AG04449 (cell line): ENCODE results near the gene VAMP8.
A peak's percentile ranks its signal among the peaks of the same experiment; 100 is the strongest.

Experiments used
- CTCF ChIA-PET: fragments of 350-600 bp; formaldehyde crosslinking; extraction: SDS; loops from one replicate; lab custom pipeline; 2021; ENCODE audit warnings: antibody characterized with exemption; lab: Yijun Ruan, JAX
- POLR2A ChIA-PET: fragments of 400-600, 350-600 bp; formaldehyde crosslinking; extraction: SDS; loops from one replicate; lab custom pipeline; 2020; ENCODE audit warnings: antibody characterized with exemption, inconsistent platforms; lab: Yijun Ruan, JAX
- DNase-seq: peaks from one replicate; pipeline ENCODE4 v3.0.0-alpha.2; 2010; ENCODE audit warnings: low read depth, low spot score
- H3K4me3 ChIP-seq: 2 replicates; pipeline ENCODE4 v1.5.1; 2011; ENCODE audit warnings: low read depth, mild to moderate bottlenecking, control low read depth, low read length
- TF ChIP-seq, protein P1 (sequence below): IDR thresholded peaks from one replicate; pipeline ENCODE4 v1.5.1; 2011; ENCODE audit warnings: mild to moderate bottlenecking, moderate library complexity, low read length, control low read depth, inconsistent platforms; ENCODE audit not compliant: insufficient read depth; ENCODE audit errors: missing control alignments

The VAMP8 gene

DNA sequence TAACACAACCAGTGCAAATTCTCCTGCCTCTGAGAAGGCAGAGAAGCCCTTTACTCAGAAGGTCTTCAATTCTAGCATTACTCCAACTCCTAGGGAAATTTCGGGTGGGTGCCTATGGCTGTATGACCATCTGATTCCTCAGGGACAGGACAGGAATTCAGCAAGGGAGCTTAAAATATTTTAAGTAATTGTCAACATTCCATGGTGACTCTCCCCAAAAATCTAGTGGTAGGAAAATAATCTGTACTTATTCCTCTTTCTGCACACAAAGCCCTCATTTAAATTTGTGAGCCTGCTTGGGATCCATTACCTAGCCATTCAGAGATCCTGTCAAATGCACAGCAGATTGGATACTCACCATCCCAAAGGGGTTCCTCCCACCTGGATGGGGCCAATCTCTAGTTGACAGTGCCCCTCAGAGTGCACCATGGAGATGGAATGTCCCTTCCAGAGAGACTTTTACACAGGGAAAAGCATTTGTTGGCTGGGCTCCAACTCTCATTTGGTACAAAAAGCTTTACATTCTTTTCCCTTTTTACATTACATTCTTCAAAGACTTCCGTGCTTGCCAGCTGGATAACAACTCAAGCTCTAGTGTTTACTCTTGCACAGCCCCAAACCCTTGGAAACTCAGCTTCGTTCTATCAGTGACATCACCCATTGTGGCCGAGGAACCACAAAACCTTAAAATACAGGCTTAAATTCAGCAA lies 28.2 kb downstream of the VAMP8 start:
- H3K4me3 ChIP-seq: no peak overlapping the region
- ChIA-PET CTCF (interaction anchor here (0.8 to 3.2 kb wide), 8 partner anchors 10 to 185 kb away, joined by 3 to 15 read pairs (median 6); partner anchors contain the start of genes MAT2A and RNF181), POLR2A (interaction anchor here (0.6 to 2.8 kb wide), 6 partner anchors 10 to 187 kb away, joined by 3 to 11 read pairs (median 4); partner anchors contain the start of genes MAT2A, RNF181 and SH2D6)
- peak; percentile 70 for DNase-seq
- TF ChIP-seq, protein P1, sequence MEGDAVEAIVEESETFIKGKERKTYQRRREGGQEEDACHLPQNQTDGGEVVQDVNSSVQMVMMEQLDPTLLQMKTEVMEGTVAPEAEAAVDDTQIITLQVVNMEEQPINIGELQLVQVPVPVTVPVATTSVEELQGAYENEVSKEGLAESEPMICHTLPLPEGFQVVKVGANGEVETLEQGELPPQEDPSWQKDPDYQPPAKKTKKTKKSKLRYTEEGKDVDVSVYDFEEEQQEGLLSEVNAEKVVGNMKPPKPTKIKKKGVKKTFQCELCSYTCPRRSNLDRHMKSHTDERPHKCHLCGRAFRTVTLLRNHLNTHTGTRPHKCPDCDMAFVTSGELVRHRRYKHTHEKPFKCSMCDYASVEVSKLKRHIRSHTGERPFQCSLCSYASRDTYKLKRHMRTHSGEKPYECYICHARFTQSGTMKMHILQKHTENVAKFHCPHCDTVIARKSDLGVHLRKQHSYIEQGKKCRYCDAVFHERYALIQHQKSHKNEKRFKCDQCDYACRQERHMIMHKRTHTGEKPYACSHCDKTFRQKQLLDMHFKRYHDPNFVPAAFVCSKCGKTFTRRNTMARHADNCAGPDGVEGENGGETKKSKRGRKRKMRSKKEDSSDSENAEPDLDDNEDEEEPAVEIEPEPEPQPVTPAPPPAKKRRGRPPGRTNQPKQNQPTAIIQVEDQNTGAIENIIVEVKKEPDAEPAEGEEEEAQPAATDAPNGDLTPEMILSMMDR: no peak

- H3K4me3 ChIP-seq: no peak overlapping the region
- DNase-seq: no peak
- POLR2A ChIA-PET: interaction anchor here (0.6 to 2.8 kb wide), 5 partner anchors 11 to 155 kb away, joined by 3 to 11 read pairs (median 4); partner anchors contain the start of genes MAT2A and RNF181
- TF ChIP-seq, protein P1: no peak
- CTCF ChIA-PET: interaction anchor here (2.2 to 3.2 kb wide), 4 partner anchors 10 to 186 kb away, joined by 8 to 15 read pairs (median 11); partner anchors contain the start of gene RNF181
Observed at GRCh38 chr2:85606116-85606455, 28.7 kb downstream of the VAMP8 start.

- ChIA-PET POLR2A (no interaction called here), CTCF (interaction anchor here (1.8 to 3.2 kb wide), 2 partner anchors 29 to 41 kb away, joined by 6 to 15 read pairs; no protein-coding TSS in a partner anchor)
- H3K4me3 ChIP-seq: no peak overlapping the region
- no peak for DNase-seq
- TF ChIP-seq, protein P1: no peak
Observed at GRCh38 chr2:85607268-85608215, 30.2 kb downstream of the VAMP8 start.

DNA sequence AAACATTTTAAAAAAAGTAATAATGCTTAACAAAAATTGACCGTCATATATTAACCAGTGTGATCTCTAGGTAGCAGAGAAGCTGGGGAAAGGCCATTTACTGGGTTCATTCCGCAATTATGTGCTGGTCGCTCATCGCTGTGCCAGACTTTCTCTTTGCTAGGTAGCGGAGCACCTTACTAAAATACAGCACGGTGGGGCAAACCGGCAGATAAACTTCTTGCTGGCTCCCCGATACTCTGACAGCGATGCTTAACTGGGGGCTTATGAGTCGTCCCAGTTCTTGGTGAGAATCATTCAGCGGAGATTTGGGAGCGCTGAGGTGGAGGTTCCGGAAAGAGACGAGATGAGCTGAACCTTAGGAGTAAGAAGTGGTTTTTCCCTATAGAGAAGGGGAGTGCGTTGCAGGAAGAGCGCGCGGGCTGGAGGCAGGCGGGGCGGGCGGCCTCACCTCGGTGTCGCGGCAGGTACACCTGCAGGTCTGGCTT lies 33.9 kb downstream of the VAMP8 start:
- POLR2A ChIA-PET: interaction anchor here (0.7 to 1.3 kb wide), 6 partner anchors 8 to 503 kb away, joined by 3 to 5 read pairs (median 4); partner anchors contain the start of genes RNF181 and TMEM150A
- no peak for DNase-seq
- TF ChIP-seq, protein P1: no peak
- H3K4me3 ChIP-seq: peak overlapping the region; percentile 83
- CTCF ChIA-PET: interaction anchor here (1.1 kb wide), 1 partner anchor 26 kb away, joined by 4 read pairs; no protein-coding TSS in a partner anchor

- POLR2A ChIA-PET: interaction anchor here (0.7 to 1.3 kb wide), 7 partner anchors 9 to 502 kb away, joined by 3 to 5 read pairs (median 4); partner anchors contain the start of genes MAT2A, RNF181 and TMEM150A
- CTCF ChIA-PET: interaction anchor here (1.1 kb wide), 1 partner anchor 26 kb away, joined by 4 read pairs; no protein-coding TSS in a partner anchor
- no peak for DNase-seq
- TF ChIP-seq, protein P1: no peak
- H3K4me3 ChIP-seq: peak within 1 kb of the TSS; percentile 83
Observed at GRCh38 chr2:85611705-85612587, 34.6 kb downstream of the VAMP8 start, which contains the start of gene C2orf68. Gene C2orf68 (minus strand): TSS chr2:85612066. CDS start chr2:85611984, 82 bp downstream.
